ENCODE data around the gene MT1A.

- TF ChIP-seq, protein P1, sequence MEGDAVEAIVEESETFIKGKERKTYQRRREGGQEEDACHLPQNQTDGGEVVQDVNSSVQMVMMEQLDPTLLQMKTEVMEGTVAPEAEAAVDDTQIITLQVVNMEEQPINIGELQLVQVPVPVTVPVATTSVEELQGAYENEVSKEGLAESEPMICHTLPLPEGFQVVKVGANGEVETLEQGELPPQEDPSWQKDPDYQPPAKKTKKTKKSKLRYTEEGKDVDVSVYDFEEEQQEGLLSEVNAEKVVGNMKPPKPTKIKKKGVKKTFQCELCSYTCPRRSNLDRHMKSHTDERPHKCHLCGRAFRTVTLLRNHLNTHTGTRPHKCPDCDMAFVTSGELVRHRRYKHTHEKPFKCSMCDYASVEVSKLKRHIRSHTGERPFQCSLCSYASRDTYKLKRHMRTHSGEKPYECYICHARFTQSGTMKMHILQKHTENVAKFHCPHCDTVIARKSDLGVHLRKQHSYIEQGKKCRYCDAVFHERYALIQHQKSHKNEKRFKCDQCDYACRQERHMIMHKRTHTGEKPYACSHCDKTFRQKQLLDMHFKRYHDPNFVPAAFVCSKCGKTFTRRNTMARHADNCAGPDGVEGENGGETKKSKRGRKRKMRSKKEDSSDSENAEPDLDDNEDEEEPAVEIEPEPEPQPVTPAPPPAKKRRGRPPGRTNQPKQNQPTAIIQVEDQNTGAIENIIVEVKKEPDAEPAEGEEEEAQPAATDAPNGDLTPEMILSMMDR (IDR thresholded peaks at IDR 0.05; ENCODE audit: insufficient read depth, low read length), result no peak
- TF ChIP-seq REST (IDR thresholded peaks at IDR 0.05; ENCODE audit: insufficient replicate concordance, low read depth), result no peak
These were observed 6.7 kb upstream of the MT1A start for GRCh38 chr16:56631832-56632155.
